Right lobe of liver (tissue), 6 donors: ENCODE data around the gene FAM228A. TPM values are rescaled to one million over a fixed set of nuclear protein-coding genes. Genes with fewer than 3 reads are reported as not detected.
"Not testable (repeated sequence)": the region's sequence is repeated elsewhere in the genome, so short reads cannot be mapped to it uniquely, and the experiment has no call there.

Experiments used
- ATAC-seq, 4 donors: fragments of 200-7000 bp; cut with Tn5 transposase; one replicate each; pipeline ENCODE4 v1.9.1; 2020; ENCODE audit warnings: mild to moderate bottlenecking in 4 of 4, moderate library complexity in 4 of 4
- DNase-seq, 3 donors: peaks; one replicate each; pipeline ENCODE4 v3.0.0-alpha.2; 2020
- H3K27ac ChIP-seq, 3 donors: fragments of 200-600 bp; one replicate each; pipeline ENCODE4 v1.8.0; 2022
- H3K27me3 ChIP-seq, 2 donors: fragments of 200-600 bp; one replicate each; pipeline ENCODE4 v1.8.0; 2022
- H3K36me3 ChIP-seq, 4 donors: fragments of 200-600 bp; sonication (generic) in 1 of 4; one replicate each; pipeline versions ENCODE4 v1.5.1 to v1.8.0; 2017 to 2022; ENCODE audit warnings: control low read depth in 1 of 4
- H3K4me1 ChIP-seq, 4 donors: fragments of 200-600 bp; sonication (generic) in 1 of 4; one replicate each; pipeline versions ENCODE4 v1.5.1 to v1.8.0; 2017 to 2022; ENCODE audit warnings: control low read depth in 1 of 4
- H3K4me3 ChIP-seq, 3 donors: fragments of 200-600 bp; one replicate each; pipeline ENCODE4 v1.8.0; 2022
- H3K9me3 ChIP-seq, 4 donors: fragments of 200-600 bp; sonication (generic) in 1 of 4; one replicate each; pipeline versions ENCODE4 v1.5.1 to v1.8.0; 2017 to 2022; ENCODE audit warnings: control low read depth in 1 of 4
- CTCF ChIP-seq, 4 donors: fragments of 200-600 bp in 3 of 4; fragments of 450-650 bp in 1 of 4; IDR thresholded peaks; one replicate each; pipeline versions ENCODE4 v1.5.1 to v1.8.0; 2016 to 2022; ENCODE audit warnings: antibody characterized with exemption in 4 of 4, mild to moderate bottlenecking in 2 of 4
- POLR2A ChIP-seq: fragments of 450-650 bp; IDR thresholded peaks from one replicate; pipeline ENCODE4 v1.6.1; 2017; ENCODE audit warnings: antibody characterized with exemption, mild to moderate bottlenecking
- WGBS: methylation state at CpG from one replicate; pipeline ENCODE4 v1.1.6; 2018; ENCODE audit warnings: low coverage, low lambda C conversion rate; ENCODE audit not compliant: insufficient coverage; ENCODE audit errors: missing lambda C conversion rate; 5-methylcytosine and 5-hydroxymethylcytosine counted together
- intact Hi-C, 2 donors: fragments of 100-400 bp; cut with DNase I; formaldehyde crosslinking; loops; one replicate each; pipeline versions ENCODE4 v1.11.2 to v1.14.1; 2022
- total RNA-seq, 6 experiments: library from RNA; depleted of rRNA in 2 of 6; stranded (reverse); fragments of >200 nt in 2 of 6; fragmentation: NEBNext Ultra II Directional in 3 of 6; extraction: Animal tissue kit (Norgen Biotek cat#: 25700) in 3 of 6; gene quantifications; one replicate each; pipeline versions ENCODE4 v1.1.0 to v1.2.4, GENCODE V29; 2016 to 2023
- donor health status: DM: no; HTN: yes; CAD: no.
- donor health status: DM: no; HTN: no; CAD: no.
- donor health status: DM: no; HTN: no; CAD: no.
- donor health status: DM: no; HTN: yes; CAD: no.
- donor health status: DM: no; HTN: yes; CAD: no.

The FAM228A gene
- total RNA-seq, 6 experiments from 2014 or later = 0.12 to 0.22 (median 0.18) TPM; not detected in 3

- 56% methylated on average over 5 of the region's 5 CpGs for WGBS
- H3K9me3 ChIP-seq = no peaks in the 10 kb centered on the region
- H3K27me3 ChIP-seq = no peaks in the 10 kb centered on the region
- H3K4me1 ChIP-seq = no peaks in the 10 kb centered on the region
- intact Hi-C loops = no loop called here
- ATAC-seq (no peak), DNase-seq (no peak)
- TF ChIP-seq CTCF (IDR thresholded peaks at IDR 0.05) = no peak
- H3K4me3 ChIP-seq = no peak overlapping the region
- H3K36me3 ChIP-seq = no peaks in the 10 kb centered on the region
- no peak overlapping the region for H3K27ac ChIP-seq
Observed at GRCh38 chr2:24191848-24192247, 17.0 kb downstream of the FAM228A start.

DNA sequence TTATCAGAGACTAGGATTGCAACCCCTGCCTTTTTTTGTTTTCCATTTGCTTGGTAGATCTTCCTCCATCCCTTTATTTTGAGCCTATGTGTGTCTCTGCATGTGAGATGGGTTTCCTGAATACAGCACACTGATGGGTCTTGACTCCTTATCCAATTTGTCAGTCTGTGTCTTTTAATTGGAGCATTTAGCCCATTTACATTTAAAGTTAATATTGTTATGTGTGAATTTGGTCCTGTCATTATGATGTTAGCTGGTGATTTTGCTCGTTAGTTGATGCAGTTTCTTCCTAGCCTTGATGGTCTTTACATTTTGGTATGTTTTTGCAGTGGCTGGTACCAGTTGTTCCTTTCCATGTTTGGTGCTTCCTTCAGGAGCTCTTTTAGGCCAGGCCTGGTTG, 22.4 kb downstream of the FAM228A start:
- H3K27ac ChIP-seq, H3K4me3 ChIP-seq, H3K4me1 ChIP-seq, ATAC-seq, H3K9me3 ChIP-seq, H3K36me3 ChIP-seq, H3K27me3 ChIP-seq, DNase-seq, intact Hi-C loops: not testable (repeated sequence)
- WGBS = 56% methylated on average over 1 of the region's 1 CpG

DNA sequence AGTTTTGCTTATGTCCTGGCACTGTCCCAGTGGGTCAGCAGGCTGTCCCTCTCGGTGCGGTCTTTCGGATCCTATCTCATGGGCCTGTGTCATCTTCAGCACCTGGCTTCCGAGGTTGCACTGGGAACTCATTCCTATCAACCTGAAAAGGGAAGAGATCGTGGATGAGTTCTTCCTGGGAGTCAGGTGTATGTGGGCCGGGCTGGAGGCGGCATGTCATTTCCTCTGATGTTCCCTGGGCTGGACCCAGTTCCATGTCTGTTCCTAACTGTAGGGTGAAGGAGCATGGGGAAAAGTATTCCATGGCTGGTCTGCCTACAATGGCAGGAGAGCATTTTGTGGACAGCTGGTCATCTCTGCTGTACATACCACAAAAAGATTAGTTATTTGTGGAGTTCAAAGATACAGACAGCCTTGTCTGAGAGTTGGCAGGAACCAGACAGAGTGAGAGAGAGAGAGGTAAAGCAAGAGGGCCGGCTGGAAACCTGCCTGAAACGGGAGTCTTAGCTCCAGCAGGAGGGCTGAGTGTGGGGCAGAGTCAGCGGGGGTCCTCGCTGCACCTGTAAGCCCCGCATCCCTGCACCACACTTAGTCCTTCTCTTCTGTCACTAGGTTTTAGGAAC, 25.2 kb downstream of the FAM228A start:
- Histone ChIP-seq H3K36me3 (peaks cover 0 to 22% (median 3%) of the 10 kb centered on the region in 4 donors), H3K4me1 (no peaks in the 10 kb centered on the region), H3K9me3 (no peaks in the 10 kb centered on the region), H3K27me3 (no peaks in the 10 kb centered on the region), H3K27ac (no peak overlapping the region), H3K4me3 (no peak overlapping the region)
- TF ChIP-seq POLR2A (no peak), CTCF (IDR thresholded peaks at IDR 0.05) (no peak)
- ATAC-seq (no peak), DNase-seq (no peak)
- 84% methylated on average over 10 of the region's 12 CpGs for WGBS
- intact Hi-C loops = no loop called here

GRCh38 chr2:24200799-24201198, 25.9 kb downstream of the FAM228A start:
- no peaks in the 10 kb centered on the region for H3K4me1 ChIP-seq
- H3K27ac ChIP-seq = no peak overlapping the region
- intact Hi-C loops = no loop called here
- ATAC-seq (no peak), DNase-seq (no peak)
- peaks cover 0 to 24% (median 3%) of the 10 kb centered on the region in 4 donors for H3K36me3 ChIP-seq
- no peak overlapping the region for H3K4me3 ChIP-seq
- TF ChIP-seq POLR2A = no peak
- TF ChIP-seq CTCF (IDR thresholded peaks at IDR 0.05) = no peak
- H3K27me3 ChIP-seq = no peaks in the 10 kb centered on the region
- WGBS = 100% methylated on average over 2 of the region's 3 CpGs
- H3K9me3 ChIP-seq = no peaks in the 10 kb centered on the region

GRCh38 chr2:24203029-24203786, 28.4 kb downstream of the FAM228A start:
- Histone ChIP-seq H3K4me3 (no peak overlapping the region), H3K4me1 (no peaks in the 10 kb centered on the region), H3K27ac (no peak overlapping the region), H3K27me3 (no peaks in the 10 kb centered on the region), H3K9me3 (no peaks in the 10 kb centered on the region), H3K36me3 (peaks cover 0 to 30% (median 3%) of the 10 kb centered on the region in 4 donors)
- no peak for DNase-seq
- ATAC-seq = no peak
- no peak for TF ChIP-seq CTCF (IDR thresholded peaks at IDR 0.05)
- no peak for TF ChIP-seq POLR2A
- WGBS = 84% methylated on average over 14 of the region's 19 CpGs
- intact Hi-C loops = no loop called here
